ENCODE results near the gene NXPH3.

NXPH3 gene

DNA sequence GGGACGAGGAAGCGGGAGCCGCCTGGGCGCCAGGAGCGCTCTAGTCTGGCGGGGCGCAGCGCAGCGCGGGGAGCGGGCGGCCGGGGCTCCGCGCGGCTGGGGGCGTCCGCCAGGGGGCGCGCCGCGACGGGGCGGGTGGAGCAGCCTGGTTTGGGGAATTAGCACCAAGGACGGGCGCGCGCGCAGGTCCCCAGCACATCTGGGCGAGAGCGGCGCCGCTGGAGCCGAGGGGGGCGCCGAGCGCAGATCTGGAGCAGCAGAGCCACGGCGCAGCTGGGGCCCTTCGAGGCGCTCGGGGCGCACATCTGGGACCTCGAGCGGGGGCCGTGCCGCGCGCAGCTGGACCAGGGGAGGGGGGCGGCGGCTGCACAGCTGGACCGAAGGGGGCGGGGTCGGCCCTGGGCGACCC, at the start of gene NXPH3:
TSS of gene NXPH3 (plus strand) at position 193 of the 409 bp plus-strand sequence. CDS start 349 bp downstream, outside the sequence.
- peaks cover 66% of the 10 kb centered on the region for H3K27me3 Mint-ChIP-seq (ENCODE audit: low read depth)
- H3K36me3 Mint-ChIP-seq (ENCODE audit: low read depth), result no peaks in the 10 kb centered on the region
- H3K4me1 Mint-ChIP-seq, result peaks cover 4% of the 10 kb centered on the region
- no peak within 1 kb of the TSS for H3K27ac Mint-ChIP-seq
- TF ChIP-seq, protein P1, sequence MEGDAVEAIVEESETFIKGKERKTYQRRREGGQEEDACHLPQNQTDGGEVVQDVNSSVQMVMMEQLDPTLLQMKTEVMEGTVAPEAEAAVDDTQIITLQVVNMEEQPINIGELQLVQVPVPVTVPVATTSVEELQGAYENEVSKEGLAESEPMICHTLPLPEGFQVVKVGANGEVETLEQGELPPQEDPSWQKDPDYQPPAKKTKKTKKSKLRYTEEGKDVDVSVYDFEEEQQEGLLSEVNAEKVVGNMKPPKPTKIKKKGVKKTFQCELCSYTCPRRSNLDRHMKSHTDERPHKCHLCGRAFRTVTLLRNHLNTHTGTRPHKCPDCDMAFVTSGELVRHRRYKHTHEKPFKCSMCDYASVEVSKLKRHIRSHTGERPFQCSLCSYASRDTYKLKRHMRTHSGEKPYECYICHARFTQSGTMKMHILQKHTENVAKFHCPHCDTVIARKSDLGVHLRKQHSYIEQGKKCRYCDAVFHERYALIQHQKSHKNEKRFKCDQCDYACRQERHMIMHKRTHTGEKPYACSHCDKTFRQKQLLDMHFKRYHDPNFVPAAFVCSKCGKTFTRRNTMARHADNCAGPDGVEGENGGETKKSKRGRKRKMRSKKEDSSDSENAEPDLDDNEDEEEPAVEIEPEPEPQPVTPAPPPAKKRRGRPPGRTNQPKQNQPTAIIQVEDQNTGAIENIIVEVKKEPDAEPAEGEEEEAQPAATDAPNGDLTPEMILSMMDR (IDR thresholded peaks at IDR 0.05; ENCODE audit: unreplicated experiment in 3 of 3), result peak; percentile 29 to 47 (median 36)
- peak within 1 kb of the TSS; percentile 82 to 89 (median 87) for H3K4me3 Mint-ChIP-seq
- H3K9me3 Mint-ChIP-seq, result no peaks in the 10 kb centered on the region

DNA sequence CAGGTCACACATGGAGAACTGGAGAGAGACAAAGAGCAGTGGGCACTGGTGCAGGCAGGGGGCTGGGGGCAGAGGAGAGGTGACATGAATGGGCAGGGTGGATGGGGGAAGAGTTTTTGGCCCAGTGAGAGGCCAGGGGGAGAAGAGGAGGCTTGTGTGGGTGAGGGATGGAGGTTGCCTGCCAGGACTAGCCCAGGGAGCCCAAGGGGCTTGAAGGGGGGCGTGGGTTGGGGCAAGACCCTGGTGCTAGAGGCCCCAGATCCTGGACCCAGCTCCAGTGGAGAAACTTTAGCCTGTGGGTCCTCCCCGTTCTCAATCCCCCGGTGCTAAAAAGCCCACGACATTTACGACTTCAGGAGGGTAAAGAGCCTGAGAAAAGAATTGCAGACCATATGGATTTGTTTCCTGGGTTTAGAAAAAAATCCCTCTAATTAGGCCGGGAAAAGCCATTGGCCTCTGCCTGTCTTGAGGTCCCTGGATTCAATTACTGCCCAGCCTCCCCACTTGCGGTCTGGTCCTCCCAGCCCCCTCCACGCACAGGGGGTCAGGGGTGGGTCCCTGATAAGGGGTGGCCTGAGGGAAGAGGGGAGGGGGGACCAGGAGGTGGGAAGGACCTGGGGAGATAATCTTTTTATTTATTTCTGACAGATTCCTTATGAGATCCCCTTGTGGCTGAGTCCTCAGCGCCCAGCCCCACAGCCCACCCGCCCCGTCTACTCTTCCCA, 47.6 kb upstream of the NXPH3 start:
- Mint-ChIP-seq H3K27ac (peak overlapping the region; percentile 71 to 84 (median 79)), H3K9me3 (no peaks in the 10 kb centered on the region), H3K36me3 (ENCODE audit: low read depth) (no peaks in the 10 kb centered on the region), H3K4me1 (peaks cover 61% of the 10 kb centered on the region), H3K27me3 (ENCODE audit: low read depth) (peaks cover 6% of the 10 kb centered on the region), H3K4me3 (no peak overlapping the region)
- TF ChIP-seq, protein P1 (IDR thresholded peaks at IDR 0.05; ENCODE audit: unreplicated experiment in 3 of 3), result no peak

DNA sequence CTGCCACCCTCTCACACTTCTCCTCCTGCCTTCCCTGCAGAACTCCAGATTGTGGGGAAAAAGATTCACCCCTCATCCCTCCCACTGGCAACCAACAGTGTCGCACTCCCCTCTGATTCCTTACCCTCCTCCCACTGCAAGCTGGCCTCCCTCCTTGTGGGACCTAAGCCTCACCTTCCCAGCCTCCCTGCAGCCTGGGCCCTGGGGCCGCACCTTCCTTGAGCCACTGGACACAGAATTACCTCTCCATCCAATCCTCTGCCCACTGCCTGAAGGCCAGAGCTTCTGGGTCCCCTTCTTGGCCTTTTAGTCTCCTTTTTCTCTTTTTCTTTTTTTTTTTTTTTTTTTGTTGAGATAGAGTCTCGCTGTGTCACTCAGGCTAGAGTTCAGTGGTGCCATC, 46.7 kb upstream of the NXPH3 start:
- H3K4me1 Mint-ChIP-seq, result peaks cover 56% of the 10 kb centered on the region
- no peaks in the 10 kb centered on the region for H3K36me3 Mint-ChIP-seq (ENCODE audit: low read depth)
- TF ChIP-seq, protein P1 (IDR thresholded peaks at IDR 0.05; ENCODE audit: unreplicated experiment in 3 of 3), result no peak
- peak overlapping the region; percentile 71 to 84 (median 79) for H3K27ac Mint-ChIP-seq
- H3K27me3 Mint-ChIP-seq (ENCODE audit: low read depth), result peaks cover 6% of the 10 kb centered on the region
- peak overlapping the region in 1 of 3 experiments; percentile 27 for H3K4me3 Mint-ChIP-seq
- H3K9me3 Mint-ChIP-seq, result no peaks in the 10 kb centered on the region

DNA sequence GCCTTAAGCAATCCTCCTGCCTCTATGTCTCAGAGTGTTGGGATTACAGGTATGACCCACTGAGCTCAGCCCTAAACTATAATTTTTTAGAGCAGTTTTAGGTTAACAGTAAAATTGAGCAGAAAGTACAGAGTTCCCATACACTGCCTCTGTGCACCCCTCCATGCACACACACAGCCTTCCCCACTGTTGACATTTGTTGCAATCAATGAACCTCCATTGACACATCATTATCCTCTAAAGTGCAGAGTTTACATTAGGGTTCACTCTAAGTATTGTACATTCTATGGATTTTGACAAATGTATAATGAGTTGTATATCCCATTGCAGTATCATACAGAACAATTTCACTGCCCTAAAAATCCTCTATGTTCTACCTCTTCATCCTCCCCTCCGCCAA, 45.6 kb upstream of the NXPH3 start:
- H3K27ac Mint-ChIP-seq, result peak overlapping the region; percentile 53 to 82 (median 77)
- TF ChIP-seq, protein P1 (IDR thresholded peaks at IDR 0.05; ENCODE audit: unreplicated experiment in 3 of 3), result no peak
- peaks cover 6% of the 10 kb centered on the region for H3K27me3 Mint-ChIP-seq (ENCODE audit: low read depth)
- no peak overlapping the region for H3K4me3 Mint-ChIP-seq
- peaks cover 2% of the 10 kb centered on the region for H3K9me3 Mint-ChIP-seq
- peaks cover 55% of the 10 kb centered on the region for H3K4me1 Mint-ChIP-seq
- H3K36me3 Mint-ChIP-seq (ENCODE audit: low read depth), result no peaks in the 10 kb centered on the region

DNA sequence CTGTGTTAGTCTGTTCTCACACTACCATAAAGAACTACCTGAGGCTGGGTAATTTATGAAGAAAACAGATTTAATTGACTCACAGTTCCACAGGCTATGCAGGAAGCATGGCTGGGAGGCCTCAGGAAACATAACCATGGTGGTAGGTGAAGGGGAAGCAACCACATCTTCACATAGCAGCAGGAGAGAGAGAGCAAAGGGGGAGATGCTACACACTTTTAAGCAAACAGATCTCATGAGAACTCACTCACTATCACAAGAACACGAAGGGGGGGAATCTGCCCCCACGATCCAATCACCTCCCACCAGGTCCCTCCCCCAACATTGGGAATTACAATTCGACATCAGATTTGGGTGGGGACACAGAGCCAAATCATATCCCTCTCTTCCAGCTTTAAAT, 31.8 kb upstream of the NXPH3 start:
- TF ChIP-seq, protein P1 (IDR thresholded peaks at IDR 0.05; ENCODE audit: unreplicated experiment in 3 of 3), result no peak
- H3K27me3 Mint-ChIP-seq (ENCODE audit: low read depth), result no peaks in the 10 kb centered on the region

More for the DNA sequence above, 31.8 kb upstream of the NXPH3 start:
- Mint-ChIP-seq H3K4me3 (no peak overlapping the region), H3K27ac (peak overlapping the region; percentile 16 to 42 (median 23)), H3K9me3 (peaks cover 13% of the 10 kb centered on the region), H3K4me1 (peaks cover 44% of the 10 kb centered on the region), H3K36me3 (ENCODE audit: low read depth) (no peaks in the 10 kb centered on the region)

Measured in nephron (organoid).